Suprapubic skin (tissue), 4 donors: ENCODE measurements around the gene ST7. TPM values are rescaled to one million over a fixed set of nuclear protein-coding genes. Genes with fewer than 3 reads are reported as not detected.
"Not testable (repeated sequence)": the region's sequence is repeated elsewhere in the genome, so short reads cannot be mapped to it uniquely, and the experiment has no call there.

Experiments
- DNase-seq, 2 donors: peaks; one replicate each; pipeline ENCODE4 v3.0.0-alpha.2; 2019; ENCODE audit warnings: low spot score in 2 of 2
- H3K27ac ChIP-seq: fragments of 200-600 bp; sonication (generic); one replicate; pipeline ENCODE4 v1.5.1; 2019
- H3K27me3 ChIP-seq: fragments of 200-600 bp; sonication (generic); one replicate; pipeline ENCODE4 v1.5.1; 2019
- H3K36me3 ChIP-seq: fragments of 200-600 bp; sonication (generic); one replicate; pipeline ENCODE4 v1.5.1; 2019
- H3K4me1 ChIP-seq: fragments of 200-600 bp; sonication (generic); one replicate; pipeline ENCODE4 v1.5.1; 2019
- H3K4me3 ChIP-seq: fragments of 200-600 bp; sonication (generic); one replicate; pipeline ENCODE4 v1.5.1; 2019; ENCODE audit warnings: mild to moderate bottlenecking
- H3K9me3 ChIP-seq: fragments of 200-600 bp; sonication (generic); one replicate; pipeline ENCODE4 v1.5.1; 2019
- CTCF ChIP-seq, 2 donors: fragments of 200-600 bp in 1 of 2; fragments of 450-650 bp in 1 of 2; sonication (generic) in 1 of 2; IDR thresholded peaks; one replicate each; pipeline ENCODE4 v1.5.1; 2016 to 2019; ENCODE audit warnings: antibody characterized with exemption in 2 of 2, mild to moderate bottlenecking in 1 of 2, moderate library complexity in 1 of 2
- EP300 ChIP-seq: sonication (generic); formaldehyde crosslinking; IDR thresholded peaks from one replicate; pipeline ENCODE4 v1.6.1; 2017; ENCODE audit warnings: antibody characterized with exemption
- POLR2A ChIP-seq, 2 donors: fragments of 450-650 bp; IDR thresholded peaks; one replicate each; pipeline ENCODE4 v1.6.1; 2017; ENCODE audit warnings: antibody characterized with exemption in 2 of 2, mild to moderate bottlenecking in 2 of 2, moderate library complexity in 2 of 2
- POLR2AphosphoS5 ChIP-seq, 3 donors: sonication (generic); formaldehyde crosslinking; IDR thresholded peaks; one replicate each; pipeline ENCODE4 v1.6.1; 2017; ENCODE audit warnings: antibody characterized with exemption in 3 of 3
- WGBS: methylation state at CpG from one replicate; pipeline ENCODE4 v1.1.5; 2018; 5-methylcytosine and 5-hydroxymethylcytosine counted together
- total RNA-seq, 4 donors: library from RNA; depleted of rRNA; stranded (reverse); fragments of >200 nt; gene quantifications; one replicate each; pipeline ENCODE4 v1.1.0, GENCODE V29; 2016

The ST7 gene
- total RNA-seq, 4 donors from 2014 or later, result 13.1 to 28.2 (median 18.6) TPM

- H3K9me3 ChIP-seq, result no peaks in the 10 kb centered on the region
- 92% methylated on average over 7 of the region's 7 CpGs for WGBS
- H3K36me3 ChIP-seq, result no peaks in the 10 kb centered on the region
- H3K27ac ChIP-seq, result no peak overlapping the region
- no peaks in the 10 kb centered on the region for H3K27me3 ChIP-seq
- H3K4me3 ChIP-seq, result no peak overlapping the region
- DNase-seq, result no peak
- no peak for TF ChIP-seq EP300
- TF ChIP-seq CTCF (IDR thresholded peaks at IDR 0.05), result no peak
- TF ChIP-seq POLR2A (IDR thresholded peaks at IDR 0.05), result no peak
- TF ChIP-seq POLR2AphosphoS5 (IDR thresholded peaks at IDR 0.05), result no peak
- no peaks in the 10 kb centered on the region for H3K4me1 ChIP-seq
Measured at GRCh38 chr7:117238472-117238871, 285.2 kb downstream of the ST7 start.

DNA sequence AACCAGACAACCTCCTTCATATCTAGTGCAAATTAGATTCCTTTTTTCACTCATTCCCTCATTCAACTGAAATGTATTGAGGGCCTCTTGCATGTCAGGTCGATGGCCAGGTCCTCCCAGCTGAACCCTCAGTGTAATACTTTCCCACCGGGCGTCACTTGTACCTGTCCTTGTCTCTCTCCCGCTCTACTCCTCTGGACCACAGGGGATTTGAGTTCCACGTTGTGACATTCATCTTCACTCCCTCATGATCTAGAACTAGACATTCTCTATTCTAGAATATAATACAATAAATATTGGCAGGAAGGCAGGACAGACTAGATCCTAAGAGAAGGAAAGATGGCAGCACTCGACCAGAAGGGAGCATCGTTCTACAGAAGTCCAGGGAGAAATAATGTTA, 285.6 kb downstream of the ST7 start:
- H3K27ac ChIP-seq, result no peak overlapping the region
- no peaks in the 10 kb centered on the region for H3K36me3 ChIP-seq
- 89% methylated on average over 7 of the region's 7 CpGs for WGBS
- no peaks in the 10 kb centered on the region for H3K27me3 ChIP-seq
- no peaks in the 10 kb centered on the region for H3K9me3 ChIP-seq
- H3K4me3 ChIP-seq, result no peak overlapping the region
- TF ChIP-seq POLR2A (IDR thresholded peaks at IDR 0.05) (no peak), POLR2AphosphoS5 (IDR thresholded peaks at IDR 0.05) (no peak), CTCF (IDR thresholded peaks at IDR 0.05) (no peak), EP300 (no peak)
- DNase-seq, result no peak
- H3K4me1 ChIP-seq, result no peaks in the 10 kb centered on the region

GRCh38 chr7:117241088-117241487, 287.8 kb downstream of the ST7 start:
- Histone ChIP-seq H3K4me1 (no peaks in the 10 kb centered on the region), H3K36me3 (no peaks in the 10 kb centered on the region), H3K27ac (no peak overlapping the region), H3K4me3 (no peak overlapping the region), H3K9me3 (no peaks in the 10 kb centered on the region), H3K27me3 (no peaks in the 10 kb centered on the region)
- TF ChIP-seq POLR2A (IDR thresholded peaks at IDR 0.05) (no peak), EP300 (no peak), POLR2AphosphoS5 (IDR thresholded peaks at IDR 0.05) (no peak), CTCF (IDR thresholded peaks at IDR 0.05) (no peak)
- DNase-seq, result no peak
- WGBS, result 79% methylated on average over 4 of the region's 4 CpGs

- H3K9me3 ChIP-seq, result no peaks in the 10 kb centered on the region
- no peak for TF ChIP-seq POLR2AphosphoS5 (IDR thresholded peaks at IDR 0.05)
- no peak for TF ChIP-seq POLR2A (IDR thresholded peaks at IDR 0.05)
- TF ChIP-seq CTCF (IDR thresholded peaks at IDR 0.05), result no peak
- TF ChIP-seq EP300, result no peak
Measured at GRCh38 chr7:117243390-117243789, 290.1 kb downstream of the ST7 start.

DNA sequence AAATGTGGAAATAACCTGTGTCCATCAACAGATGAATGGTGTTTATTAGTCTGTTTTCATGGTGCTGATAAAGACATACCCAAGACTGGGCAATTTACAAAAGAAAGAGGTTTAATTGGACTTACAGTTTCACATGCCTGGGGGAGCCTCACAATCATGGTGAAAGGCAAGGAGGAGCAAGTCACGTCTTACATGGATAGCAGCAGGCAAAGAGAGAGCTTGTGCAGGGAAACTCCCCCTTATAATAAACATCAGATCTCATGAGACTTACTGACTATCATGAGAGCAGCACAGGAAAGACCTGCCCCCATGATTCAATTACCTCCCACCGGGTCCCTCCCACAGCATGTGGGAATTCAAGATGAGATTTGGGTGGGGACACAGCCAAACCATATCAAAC, 292.4 kb downstream of the ST7 start:
- not testable (repeated sequence) for H3K27ac ChIP-seq, H3K36me3 ChIP-seq, H3K9me3 ChIP-seq, H3K27me3 ChIP-seq, H3K4me1 ChIP-seq, DNase-seq, H3K4me3 ChIP-seq
- 89% methylated on average over 2 of the region's 2 CpGs for WGBS

More at GRCh38 chr7:117243390-117243789, 290.1 kb downstream of the ST7 start:
- Histone ChIP-seq H3K4me1 (no peaks in the 10 kb centered on the region), H3K36me3 (no peaks in the 10 kb centered on the region), H3K4me3 (no peak overlapping the region), H3K27ac (no peak overlapping the region), H3K27me3 (no peaks in the 10 kb centered on the region)
- DNase-seq, result no peak
- 49% methylated on average over 3 of the region's 3 CpGs for WGBS

DNA sequence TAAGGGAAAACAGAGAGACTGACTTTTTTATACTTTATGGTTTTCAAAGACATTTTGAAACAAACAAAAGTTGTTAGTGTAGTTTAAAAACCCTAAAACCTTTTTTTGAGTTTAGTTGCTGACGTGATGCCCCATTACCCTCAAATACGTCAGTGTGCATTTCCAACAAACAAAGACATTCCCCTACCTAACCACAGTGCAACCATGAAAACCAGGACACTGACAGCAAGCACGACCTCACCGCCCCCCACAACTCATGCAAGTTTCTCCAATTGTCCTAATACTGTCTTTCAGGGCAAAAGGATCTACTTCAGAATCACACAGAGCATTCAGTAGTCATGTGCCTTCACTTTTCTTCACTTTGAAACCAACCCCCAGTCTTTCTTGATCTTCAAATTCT, 294.5 kb downstream of the ST7 start:
- no peak overlapping the region for H3K4me3 ChIP-seq
- H3K36me3 ChIP-seq, result no peaks in the 10 kb centered on the region
- H3K9me3 ChIP-seq, result no peaks in the 10 kb centered on the region
- 80% methylated on average over 4 of the region's 4 CpGs for WGBS
- H3K27ac ChIP-seq, result no peak overlapping the region
- DNase-seq, result no peak
- TF ChIP-seq CTCF (IDR thresholded peaks at IDR 0.05) (no peak), EP300 (no peak), POLR2AphosphoS5 (IDR thresholded peaks at IDR 0.05) (no peak), POLR2A (IDR thresholded peaks at IDR 0.05) (no peak)
- no peaks in the 10 kb centered on the region for H3K4me1 ChIP-seq
- H3K27me3 ChIP-seq, result no peaks in the 10 kb centered on the region
